Thyroid gland (tissue), 4 donors: Measurements from ENCODE around the gene SLC25A15.

Source experiments
- CTCF ChIP-seq, 6 experiments: fragments of 200-600 bp in 3 of 6; fragments of 450-650 bp in 3 of 6; sonication (generic) in 3 of 6; IDR thresholded peaks; one replicate each; pipeline ENCODE4 v1.5.1; 2016 to 2019; ENCODE audit warnings: antibody characterized with exemption in 6 of 6, mild to moderate bottlenecking in 2 of 6, inconsistent platforms in 1 of 6, moderate library complexity in 1 of 6
- POLR2A ChIP-seq, 2 donors: fragments of 450-650 bp; IDR thresholded peaks; one replicate each; pipeline ENCODE4 v1.6.1; 2017; ENCODE audit warnings: antibody characterized with exemption in 2 of 2, mild to moderate bottlenecking in 2 of 2, moderate library complexity in 1 of 2

- TF ChIP-seq CTCF (IDR thresholded peaks at IDR 0.05) (no peak), POLR2A (IDR thresholded peaks at IDR 0.05) (no peak)
Observed at GRCh38 chr13:40774672-40775071, 14.7 kb upstream of the SLC25A15 start.
